GM19043 (cell line): Measurements from ENCODE around the gene XYLT2.
"Not testable (repeated sequence)": the region's sequence is repeated elsewhere in the genome, so short reads cannot be mapped to it uniquely, and the experiment has no call there.

ENCODE experiments used
- ATAC-seq: cut with Tn5 transposase; IDR thresholded peaks from one replicate; pipeline ENCODE4 v1.9.1; 2021; ENCODE audit warnings: low read depth; ENCODE audit not compliant: unreplicated experiment

Gene XYLT2

DNA sequence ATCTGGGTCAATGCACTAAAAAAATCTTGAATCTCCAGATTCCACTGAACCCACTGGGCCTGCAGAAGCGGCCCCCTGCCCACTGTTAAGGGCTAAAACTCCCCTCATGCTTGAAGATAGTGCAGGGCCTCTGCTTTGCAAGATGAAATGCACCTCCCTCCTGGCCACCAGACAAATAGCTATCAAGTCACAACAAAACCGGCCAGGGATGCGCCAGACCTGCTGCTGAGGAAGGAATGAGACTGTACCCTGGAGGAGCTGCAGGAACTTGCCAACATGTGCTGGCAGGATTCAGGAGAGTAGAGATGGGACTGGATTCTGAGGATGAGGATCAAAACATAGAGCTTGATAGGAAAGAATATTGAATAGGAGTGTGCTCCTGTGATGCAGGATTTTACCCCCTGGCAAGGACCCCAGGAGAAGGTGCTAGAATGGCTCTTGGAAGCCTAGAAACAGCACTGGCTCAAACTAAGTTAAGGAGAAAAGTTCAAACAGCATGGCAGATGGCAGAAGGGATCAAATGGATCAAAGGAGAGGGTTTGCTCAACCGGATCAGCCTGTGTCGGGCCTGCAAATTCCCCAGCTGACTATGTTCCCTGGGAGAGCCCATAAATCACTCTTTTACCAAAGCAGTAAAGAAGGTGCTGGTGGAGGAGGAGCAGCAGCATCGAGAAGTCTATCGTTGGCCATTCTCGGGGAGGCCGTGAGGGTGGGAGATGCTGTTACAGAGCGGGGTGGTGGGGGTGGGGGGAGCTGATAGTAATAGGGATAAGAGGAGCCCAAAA, 27.2 kb upstream of the XYLT2 start:
- no peak for ATAC-seq

DNA sequence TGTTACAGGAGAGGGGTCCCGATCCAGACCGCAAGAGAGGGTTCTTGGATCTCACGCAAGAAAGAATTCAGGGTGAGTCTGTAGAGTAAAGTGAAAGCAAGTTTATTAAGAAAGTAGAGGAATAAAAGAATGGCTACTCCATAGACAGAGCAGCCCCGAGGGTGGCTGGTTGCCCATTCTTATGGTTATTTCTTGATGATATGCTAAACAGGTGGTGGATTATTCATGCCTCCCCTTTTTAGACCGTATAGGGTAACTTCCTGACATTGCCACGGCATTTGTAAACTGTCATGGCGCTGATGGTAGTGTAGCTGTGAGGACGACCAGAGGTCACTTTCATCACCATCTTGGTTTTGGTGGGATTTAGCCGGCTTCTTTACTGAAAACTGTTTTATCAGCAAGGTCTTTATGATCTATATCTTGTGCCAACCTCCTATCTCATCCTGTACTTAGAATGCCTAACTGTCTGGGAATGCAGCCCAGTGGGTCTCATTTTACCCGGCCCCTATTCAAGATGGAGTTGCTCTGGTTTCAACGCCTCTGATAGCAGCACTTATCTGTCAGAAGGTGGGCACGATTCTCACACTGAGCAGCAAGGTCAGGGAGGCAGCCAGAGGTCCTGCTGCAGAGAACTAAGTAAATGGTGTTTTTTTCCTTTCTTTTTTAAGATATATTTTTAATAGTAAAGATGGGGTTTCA, 26.5 kb upstream of the XYLT2 start:
- ATAC-seq: no peak

DNA sequence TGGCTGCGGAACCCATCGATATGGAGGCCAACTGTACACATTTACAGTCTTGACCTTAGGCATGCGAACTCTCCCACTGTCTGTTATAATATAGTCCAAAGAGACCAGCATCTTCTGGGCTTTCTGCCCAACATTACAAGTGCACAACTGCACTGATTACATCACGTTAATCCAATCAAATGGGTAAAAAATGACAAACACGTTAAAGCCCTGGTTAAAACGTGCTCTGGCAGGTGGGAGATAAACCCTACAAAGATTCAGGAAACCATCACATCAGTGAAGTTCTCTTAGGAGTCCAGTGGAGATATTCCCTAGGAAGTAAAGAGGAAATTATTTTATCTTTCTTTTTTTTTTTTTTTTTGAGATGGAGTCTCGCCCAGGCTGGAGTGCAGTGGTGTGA, 23.7 kb upstream of the XYLT2 start:
- no peak for ATAC-seq

DNA sequence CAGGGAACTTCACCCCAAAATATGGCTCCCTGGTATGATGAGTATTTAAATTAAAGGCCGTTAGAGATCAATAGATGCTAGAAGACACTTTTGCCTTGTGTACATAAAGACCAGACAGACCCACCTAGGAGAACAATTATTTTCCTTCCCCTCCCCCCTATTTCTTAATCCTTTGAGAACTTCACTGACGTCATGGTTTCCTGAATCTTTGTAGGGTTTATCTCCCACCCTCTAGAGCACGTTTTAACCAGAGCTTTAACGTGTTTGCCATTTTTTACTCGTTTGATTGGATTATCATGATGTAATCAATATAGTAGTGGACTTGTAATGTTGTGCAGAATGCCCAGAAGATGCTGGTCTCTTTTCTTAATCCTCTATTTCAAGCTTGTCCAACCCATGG, 22.9 kb upstream of the XYLT2 start:
- no peak for ATAC-seq

DNA sequence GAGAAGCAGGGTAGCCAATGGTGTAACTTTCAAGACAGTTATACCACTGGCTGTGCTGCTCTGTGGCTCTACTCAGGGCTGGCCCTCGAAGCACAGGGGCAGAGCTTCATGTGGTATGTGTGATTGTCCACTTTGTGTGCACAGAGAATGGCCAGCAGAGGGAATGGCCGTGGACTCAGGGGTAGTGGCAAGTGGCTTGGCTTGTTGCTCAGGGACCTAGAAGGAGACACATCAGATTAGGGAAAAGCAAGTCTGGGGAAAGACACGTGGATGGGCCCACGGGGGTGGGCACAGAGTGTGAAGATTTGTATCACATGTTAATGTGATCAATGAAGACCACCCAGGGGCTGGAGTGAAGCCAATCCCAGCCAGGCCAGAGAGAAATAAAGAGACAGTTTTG, 20.0 kb upstream of the XYLT2 start:
- ATAC-seq: no peak

DNA sequence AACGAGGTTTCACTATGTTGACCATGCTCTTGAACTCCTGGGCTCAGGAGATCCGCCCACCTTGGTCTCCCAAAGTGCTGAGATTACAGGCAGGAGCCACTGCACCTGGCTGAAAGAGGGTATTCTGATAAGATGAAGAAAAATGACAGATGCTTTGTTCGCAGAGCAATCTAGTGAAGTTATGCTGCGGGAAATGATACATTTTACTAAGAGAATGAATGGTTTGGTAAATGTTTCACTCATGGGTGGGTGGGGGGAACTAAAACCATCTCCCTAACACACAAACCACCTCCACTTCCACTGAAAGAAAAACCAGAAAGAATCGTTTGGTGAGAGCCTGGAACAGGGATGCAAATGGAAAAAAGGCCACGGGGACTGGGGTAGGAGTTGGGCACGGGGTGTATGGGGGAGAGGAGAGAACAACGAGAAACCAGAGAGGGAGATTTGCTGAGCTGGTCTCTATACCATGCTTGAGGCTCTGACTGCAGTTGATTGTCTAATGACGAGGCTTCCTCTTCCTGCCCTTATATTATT, 19.0 kb upstream of the XYLT2 start:
- ATAC-seq: no peak

DNA sequence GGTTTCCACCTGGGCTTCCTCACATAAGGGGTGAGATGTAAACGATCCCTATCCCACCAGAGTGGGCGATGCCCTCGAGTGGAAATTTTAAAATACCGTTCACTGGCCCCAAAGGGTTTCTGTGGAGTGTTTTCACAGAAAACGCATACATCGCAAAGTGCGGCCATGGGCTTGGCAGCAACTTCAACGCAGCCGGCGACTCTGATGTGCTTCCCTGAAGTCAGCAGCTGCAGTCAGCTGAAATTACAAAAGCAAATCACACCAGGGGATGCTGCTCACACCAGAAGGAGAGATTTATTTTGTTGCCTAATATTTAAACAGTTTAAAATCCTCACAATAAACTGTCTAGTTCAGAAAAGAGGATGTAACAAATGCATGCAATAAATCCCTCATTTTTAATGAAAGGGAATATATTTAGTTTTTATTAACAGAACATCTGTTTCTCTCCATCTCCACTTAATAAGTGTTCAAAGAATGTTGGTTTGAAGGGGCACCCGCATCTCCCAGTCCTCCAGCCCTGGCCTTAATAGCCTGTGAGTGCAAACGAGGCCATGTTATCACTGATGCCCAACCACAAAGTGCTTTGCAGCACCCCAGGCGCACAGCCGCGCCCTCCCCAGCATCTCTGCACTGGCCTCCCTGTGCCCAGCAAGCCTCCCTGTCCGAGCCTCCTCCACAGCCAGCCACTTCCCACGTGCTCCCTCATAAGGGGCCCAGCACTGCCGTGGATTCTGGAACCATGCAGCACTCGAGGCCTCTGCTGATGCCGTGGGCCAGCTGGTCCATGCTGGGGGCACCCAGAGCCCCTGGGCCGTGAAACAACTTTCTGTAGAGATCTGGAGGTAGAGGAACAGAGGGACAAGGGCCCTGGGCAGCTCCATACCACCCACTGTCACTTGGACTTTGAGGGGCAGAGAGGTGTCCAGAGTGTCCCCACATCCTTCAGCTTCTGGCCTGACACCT, 17.3 kb upstream of the XYLT2 start:
- ATAC-seq: no peak

DNA sequence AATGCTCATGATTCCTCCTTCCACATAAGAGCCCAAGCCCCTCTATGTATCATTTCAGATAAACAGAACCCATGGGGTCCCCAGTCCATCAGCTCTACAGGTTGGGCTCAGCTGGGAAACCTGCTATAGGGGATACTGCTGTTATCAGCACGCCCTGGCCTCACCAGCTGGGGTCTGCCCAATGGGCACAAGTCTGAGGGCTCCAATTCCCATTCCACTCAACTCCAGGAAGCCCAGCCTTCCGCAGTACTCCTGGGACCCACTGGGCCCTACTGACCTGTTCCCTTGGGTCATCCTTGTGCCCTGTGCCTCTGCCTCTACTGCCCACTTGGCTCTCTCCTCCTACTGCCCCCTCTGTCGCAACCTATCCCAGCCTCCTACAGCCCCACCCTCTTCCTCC, 16.2 kb upstream of the XYLT2 start:
- no peak for ATAC-seq

DNA sequence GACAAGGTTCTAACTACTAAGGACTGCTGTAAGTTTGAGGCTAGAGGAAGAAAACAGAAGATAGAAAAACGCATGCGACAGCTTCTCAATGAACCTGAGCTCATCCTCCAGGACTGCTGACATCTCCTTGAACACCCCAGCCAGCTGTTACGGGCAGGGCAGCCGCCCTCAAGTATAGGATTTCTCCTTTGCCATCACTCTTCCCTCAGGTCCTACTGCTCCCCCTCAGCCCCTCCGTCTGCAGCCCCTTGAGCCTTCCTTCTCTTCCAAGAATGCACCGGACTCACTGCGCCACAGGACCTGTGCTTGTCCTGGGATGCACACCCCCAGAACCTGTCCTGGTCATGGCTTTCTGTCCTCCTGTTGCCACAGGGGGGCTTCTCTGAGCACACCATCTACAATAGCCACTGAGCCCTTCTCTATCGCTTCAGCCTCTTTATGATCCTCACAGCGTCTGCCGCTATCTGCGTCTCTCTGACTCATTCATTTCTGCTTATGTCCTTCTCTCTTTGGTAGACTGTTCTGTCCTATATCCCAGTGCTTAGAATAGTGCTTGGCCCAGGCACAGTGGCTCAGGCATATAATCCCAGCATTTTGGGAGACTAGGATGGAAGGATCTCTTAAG, 15.7 kb upstream of the XYLT2 start:
- ATAC-seq: no peak

DNA sequence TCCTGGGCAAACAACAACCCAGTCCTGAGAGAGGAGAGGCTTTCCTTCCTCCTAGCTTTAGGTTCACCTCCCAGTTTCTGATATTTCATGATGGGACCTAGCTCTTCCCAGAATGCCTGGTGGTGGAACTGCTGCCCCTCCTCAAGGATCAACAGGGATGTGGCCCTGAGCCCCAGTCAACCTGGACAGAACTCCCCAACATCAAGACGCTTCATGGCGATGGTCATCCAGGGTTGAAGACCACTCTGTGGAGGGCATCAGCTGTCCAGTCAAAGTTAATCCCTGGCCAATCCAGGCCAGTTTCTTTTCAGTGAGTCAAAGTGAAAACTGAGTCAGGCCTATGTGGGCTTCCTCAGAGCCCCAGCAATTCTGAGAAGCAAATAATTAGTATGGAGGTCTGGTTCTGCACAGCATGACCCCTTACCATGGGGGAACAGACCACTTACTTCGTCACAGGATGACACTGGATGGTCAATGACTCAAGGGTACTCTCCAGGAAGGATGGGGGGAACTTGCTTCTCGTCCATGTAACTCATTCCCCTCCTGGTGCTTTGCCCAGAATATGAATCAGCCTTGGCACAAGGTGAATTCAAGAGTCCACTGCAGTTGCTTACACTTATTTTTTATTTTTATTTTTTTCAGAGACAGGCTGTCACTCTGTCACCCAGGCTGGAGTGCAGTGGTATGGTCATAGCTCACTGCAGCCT, 14.7 kb upstream of the XYLT2 start:
- no peak for ATAC-seq

DNA sequence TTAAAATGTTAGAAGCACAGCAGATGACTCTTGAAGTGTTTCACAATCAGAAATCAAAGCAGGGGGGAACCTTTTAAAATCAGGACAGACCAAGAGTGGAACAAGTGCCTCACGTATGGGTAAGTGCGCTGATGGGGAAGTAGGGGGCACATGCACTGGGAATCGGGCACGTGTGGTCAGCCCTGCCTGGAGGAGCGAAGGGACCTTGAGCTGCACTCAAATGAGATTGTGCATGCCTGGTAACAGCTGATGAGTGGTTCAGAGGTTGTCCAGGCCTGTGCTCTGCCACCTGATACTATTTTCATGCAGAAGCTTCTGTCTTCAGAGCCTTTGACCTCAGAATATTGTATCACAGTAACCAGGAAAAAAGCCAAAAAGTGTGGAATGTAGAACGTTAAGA, 13.7 kb upstream of the XYLT2 start:
- no peak for ATAC-seq

DNA sequence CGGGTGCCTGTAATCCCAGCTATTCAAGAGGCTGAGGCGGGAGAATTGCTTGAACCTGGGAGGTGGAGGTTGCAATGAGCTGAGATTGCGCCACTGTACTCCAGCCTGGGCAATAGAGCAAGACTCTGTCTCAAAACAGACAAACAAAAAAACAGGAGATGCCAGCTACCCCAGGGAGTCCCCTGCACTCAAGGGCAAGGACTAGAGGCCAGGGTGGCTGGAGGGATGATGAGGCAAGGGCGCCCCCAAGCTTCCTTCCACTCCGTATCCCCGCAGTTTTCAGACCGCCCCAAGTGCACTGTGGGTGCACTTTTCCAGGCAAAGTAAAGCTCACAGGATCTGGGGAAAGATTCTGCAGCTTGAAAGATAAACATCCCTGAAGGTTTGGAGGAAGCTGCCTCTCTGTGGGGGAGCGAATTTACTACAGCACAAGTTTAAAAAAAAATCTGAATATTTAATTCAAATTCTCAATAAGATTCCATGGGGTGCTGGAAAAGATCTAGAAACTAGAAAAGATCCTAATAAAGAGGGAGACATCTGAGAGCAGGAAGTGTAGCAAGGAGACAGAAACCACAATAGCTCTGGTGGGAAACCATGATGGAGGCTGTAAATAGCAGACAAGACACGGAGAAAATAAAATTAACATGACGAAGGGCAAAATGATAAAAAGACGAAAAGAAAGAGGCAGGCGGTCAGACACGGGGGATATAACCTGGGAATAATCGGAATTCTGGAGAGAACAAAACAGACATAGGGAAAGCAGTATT, 12.5 kb upstream of the XYLT2 start:
- not testable (repeated sequence) for ATAC-seq

DNA sequence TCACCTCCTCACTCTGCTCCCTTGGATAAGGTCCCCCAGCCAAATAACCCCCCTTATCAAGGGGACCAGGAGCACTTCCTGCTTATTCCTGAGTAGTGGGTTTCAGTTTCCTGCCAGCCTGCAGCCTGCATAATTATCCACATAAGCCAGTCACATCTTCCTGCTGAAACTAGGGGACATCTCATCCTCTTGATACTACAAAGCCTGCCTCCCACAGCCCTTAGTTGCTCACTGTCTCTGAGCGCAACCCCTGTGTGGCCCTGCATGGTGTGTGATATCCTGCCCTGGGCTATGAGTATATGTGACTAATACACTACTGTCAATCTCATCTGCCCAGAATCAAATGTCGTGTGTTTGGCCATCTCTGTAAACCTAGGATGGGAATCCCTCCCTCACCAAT, 8.0 kb upstream of the XYLT2 start:
- no peak for ATAC-seq

DNA sequence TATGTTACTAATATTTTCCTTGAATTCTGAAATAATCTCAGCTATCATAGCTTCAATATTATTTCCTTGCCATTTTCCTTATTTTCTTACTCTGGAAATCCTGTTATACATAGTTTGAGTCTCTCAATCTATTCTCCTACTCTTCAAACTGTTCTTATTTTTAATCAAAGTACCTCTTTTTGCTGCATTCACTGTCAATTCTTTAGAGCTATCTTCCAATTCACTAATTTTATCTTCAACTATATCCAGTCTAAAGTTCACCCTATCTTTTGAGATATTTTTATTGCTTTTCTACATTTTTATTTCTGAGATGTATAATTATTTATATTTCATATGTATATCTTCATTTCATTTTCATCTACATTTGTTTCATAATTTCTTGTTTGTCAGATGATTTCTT, 7.3 kb upstream of the XYLT2 start:
- ATAC-seq: no peak

DNA sequence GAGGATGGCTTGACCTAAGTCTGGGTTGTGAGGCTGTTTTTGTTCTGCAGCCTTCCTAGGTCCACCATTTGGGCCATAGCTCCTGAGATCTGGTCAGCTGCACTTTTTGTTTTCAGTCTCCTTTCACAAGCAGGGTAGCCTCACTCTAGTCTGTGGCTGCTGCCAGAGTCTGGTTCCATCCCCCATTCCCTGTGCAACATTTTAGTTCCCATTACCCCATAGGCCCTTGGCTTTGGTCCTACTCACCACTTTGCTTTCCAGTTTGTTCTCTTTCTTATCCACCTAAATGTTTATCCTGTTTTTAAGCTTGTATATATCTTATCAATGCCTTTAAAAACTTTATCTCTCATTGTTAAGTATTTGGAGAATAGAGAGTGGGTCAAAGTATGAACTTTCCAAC, 6.5 kb upstream of the XYLT2 start:
- ATAC-seq: no peak

DNA sequence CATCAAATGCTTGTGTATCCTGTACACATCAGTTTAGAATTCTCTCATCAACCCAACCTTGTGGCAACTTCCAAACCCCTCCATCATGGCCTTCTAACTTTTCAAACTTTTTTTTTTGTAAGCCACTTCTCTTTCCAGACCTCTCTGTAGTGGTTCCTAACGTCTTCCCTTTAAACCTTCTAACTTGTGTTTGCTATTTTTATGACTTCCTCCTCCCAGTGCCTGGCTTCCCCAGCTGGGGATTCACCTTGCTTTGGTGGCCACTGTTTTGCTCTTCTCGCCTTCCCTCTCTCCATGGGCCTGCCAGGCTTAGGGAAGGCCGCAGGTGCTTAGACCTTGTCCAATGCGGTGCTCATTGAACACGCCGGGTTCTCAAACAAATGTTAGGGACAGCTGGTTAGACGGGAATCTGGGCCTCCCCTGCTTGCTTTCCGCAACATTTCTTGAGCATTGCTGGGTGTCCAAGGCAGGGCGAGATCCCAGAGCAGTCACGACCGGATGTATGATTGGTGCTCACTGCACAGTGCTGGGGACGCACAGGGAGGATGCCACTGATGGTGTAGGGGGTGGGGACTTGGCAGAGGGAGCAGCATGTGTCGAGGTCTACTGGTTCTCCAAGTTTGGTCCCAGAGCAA, 1.1 kb upstream of the XYLT2 start:
- ATAC-seq: no peak

DNA sequence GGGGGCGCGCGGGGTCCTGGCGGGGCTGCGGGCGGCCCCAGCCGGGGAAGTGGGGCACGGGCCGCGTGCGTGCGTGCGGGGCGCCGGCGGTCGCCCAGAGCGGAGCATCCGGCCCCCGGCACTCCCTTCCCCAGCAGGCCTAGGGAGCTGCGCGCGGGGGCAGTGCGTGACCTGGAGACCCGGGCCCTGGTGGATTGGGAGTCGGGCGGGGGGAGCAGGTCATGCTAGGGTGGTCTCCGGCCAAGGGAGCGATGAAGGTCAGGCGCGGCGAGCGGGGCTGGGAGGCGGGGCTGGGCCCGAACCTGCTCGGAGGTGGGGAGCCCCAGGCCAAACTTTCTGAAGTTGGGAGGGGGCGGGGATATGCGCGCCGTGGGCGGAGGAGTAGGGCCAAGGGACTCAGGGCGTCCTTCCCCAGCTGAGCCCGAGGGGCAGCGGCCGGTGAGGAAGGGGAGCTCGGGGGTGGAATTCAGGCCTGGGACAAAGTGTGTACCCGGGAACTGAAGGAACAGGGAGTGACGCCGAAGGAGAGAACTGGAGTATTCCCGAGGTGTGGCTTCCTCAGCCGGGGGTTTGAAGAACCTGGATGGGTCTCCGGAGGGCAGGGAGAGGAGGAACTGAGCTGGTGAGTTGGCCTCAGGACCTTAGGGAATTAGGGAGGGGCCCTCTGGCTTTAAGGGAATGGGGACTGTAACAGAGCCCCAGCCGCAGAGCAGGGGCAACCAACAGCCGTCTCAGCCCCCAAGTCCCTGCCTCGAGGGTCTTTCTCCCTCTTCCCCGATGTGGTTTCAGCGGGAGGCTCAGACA, 589 bp downstream of the XYLT2 start:
- ATAC-seq: peak; percentile 44
